H9 (cell line): Measurements from ENCODE around the gene TTC27. TPM values are rescaled to one million over a fixed set of nuclear protein-coding genes. Genes with fewer than 3 reads are reported as not detected.

ENCODE experiments used
- DNase-seq: peaks from one replicate; pipeline ENCODE4 v3.0.0-alpha.2; 2017
- H2AFZ ChIP-seq: one replicate; pipeline ENCODE4 v1.6.1; 2013; ENCODE audit warnings: mild to moderate bottlenecking, low read length, control low read depth, moderate library complexity
- H2AK5ac ChIP-seq: 2 replicates; pipeline ENCODE4 v1.6.1; 2013; ENCODE audit warnings: low read length, control low read depth, mixed read lengths; ENCODE audit not compliant: insufficient read length
- H2BK120ac ChIP-seq: one replicate; pipeline ENCODE4 v1.6.1; 2013; ENCODE audit warnings: low read depth, mild to moderate bottlenecking, low read length, control low read depth, inconsistent platforms; ENCODE audit not compliant: poor library complexity, severe bottlenecking
- H2BK12ac ChIP-seq: 2 replicates; pipeline ENCODE4 v1.6.1; 2013; ENCODE audit warnings: low read length, control low read depth, mixed read lengths, low read depth; ENCODE audit not compliant: insufficient read length
- H2BK15ac ChIP-seq: 2 replicates; pipeline ENCODE4 v1.6.1; 2013; ENCODE audit warnings: low read depth, low read length, control low read depth
- H2BK20ac ChIP-seq: one replicate; pipeline ENCODE4 v1.6.1; 2013; ENCODE audit warnings: low read depth, mild to moderate bottlenecking, low read length, control low read depth, inconsistent platforms; ENCODE audit not compliant: poor library complexity, severe bottlenecking
- H2BK5ac ChIP-seq: 2 replicates; pipeline ENCODE4 v1.6.1; 2013; ENCODE audit warnings: low read length, control low read depth, mixed read lengths; ENCODE audit not compliant: insufficient read length
- H3K14ac ChIP-seq: 2 replicates; pipeline ENCODE4 v1.6.1; 2013; ENCODE audit warnings: low read length, control low read depth; ENCODE audit not compliant: insufficient read depth
- H3K18ac ChIP-seq: 2 replicates; pipeline ENCODE4 v1.6.1; 2013; ENCODE audit warnings: low read depth, mild to moderate bottlenecking, mixed read lengths, low read length, control low read depth; ENCODE audit not compliant: insufficient read length
- H3K23ac ChIP-seq: 2 replicates; pipeline ENCODE4 v1.6.1; 2013; ENCODE audit warnings: low read length, control low read depth, mixed read lengths, low read depth; ENCODE audit not compliant: insufficient read length
- H3K23me2 ChIP-seq: 2 replicates; pipeline ENCODE4 v1.6.1; 2013; ENCODE audit warnings: low read depth, mild to moderate bottlenecking, mixed read lengths, low read length, control low read depth; ENCODE audit not compliant: insufficient read length, poor library complexity, severe bottlenecking
- H3K27ac ChIP-seq: 2 replicates; pipeline ENCODE4 v1.5.1; 2013; ENCODE audit warnings: low read length, control low read depth, mixed read lengths, low read depth; ENCODE audit not compliant: insufficient read length
- H3K27me3 ChIP-seq: 2 replicates; pipeline ENCODE4 v1.6.1; 2013; ENCODE audit warnings: low read length, control low read depth, inconsistent platforms; ENCODE audit not compliant: insufficient read depth
- H3K4ac ChIP-seq: 2 replicates; pipeline ENCODE4 v1.6.1; 2013; ENCODE audit warnings: low read depth, mild to moderate bottlenecking, control low read depth, inconsistent platforms, low read length, moderate library complexity
- H3K4me1 ChIP-seq: 2 replicates; pipeline ENCODE4 v1.6.1; 2013; ENCODE audit warnings: low read length, control low read depth, inconsistent platforms; ENCODE audit not compliant: insufficient read depth
- H3K4me2 ChIP-seq: 2 replicates; pipeline ENCODE4 v1.6.1; 2013; ENCODE audit warnings: low read length, control low read depth, mixed read lengths; ENCODE audit not compliant: insufficient read length, insufficient read depth
- H3K56ac ChIP-seq: 2 replicates; pipeline ENCODE4 v1.6.1; 2013; ENCODE audit warnings: low read depth, mild to moderate bottlenecking, mixed read lengths, low read length, control low read depth; ENCODE audit not compliant: insufficient read length
- H3K79me1 ChIP-seq: 2 replicates; pipeline ENCODE4 v1.6.1; 2013; ENCODE audit warnings: low read depth, mild to moderate bottlenecking, moderate library complexity, low read length, control low read depth, inconsistent platforms; ENCODE audit not compliant: insufficient read depth, poor library complexity, severe bottlenecking
- H3K79me2 ChIP-seq: 2 replicates; pipeline ENCODE4 v1.6.1; 2013; ENCODE audit warnings: low read length, control low read depth, inconsistent platforms; ENCODE audit not compliant: insufficient read depth
- H3K9ac ChIP-seq: 2 replicates; pipeline ENCODE4 v1.6.1; 2013; ENCODE audit warnings: low read length, control low read depth, mixed read lengths; ENCODE audit not compliant: insufficient read length; ENCODE audit errors: extremely low read depth
- H3K9me3 ChIP-seq: one replicate; pipeline ENCODE4 v1.6.1; 2013; ENCODE audit warnings: low read depth, low read length, inconsistent platforms; ENCODE audit not compliant: control insufficient read depth
- H3T11ph ChIP-seq: one replicate; pipeline ENCODE4 v1.6.1; 2013; ENCODE audit warnings: mild to moderate bottlenecking, low read length, control low read depth, inconsistent platforms
- H4K20me1 ChIP-seq: one replicate; pipeline ENCODE4 v1.6.1; 2013; ENCODE audit not compliant: control insufficient read depth, insufficient read length, insufficient read depth
- H4K5ac ChIP-seq: 2 replicates; pipeline ENCODE4 v1.6.1; 2013; ENCODE audit warnings: low read depth, mild to moderate bottlenecking, mixed read lengths, low read length, control low read depth; ENCODE audit not compliant: insufficient read length
- H4K8ac ChIP-seq: replicated peaks from 2 replicates; pipeline ENCODE4 v1.6.1; 2013; ENCODE audit warnings: low read length, control low read depth, mixed read lengths, low read depth; ENCODE audit not compliant: insufficient read length
- H4K91ac ChIP-seq: 2 replicates; pipeline ENCODE4 v1.6.1; 2013; ENCODE audit warnings: low read depth, mild to moderate bottlenecking, moderate library complexity, mixed read lengths, low read length, control low read depth; ENCODE audit not compliant: insufficient read length
- H3K27ac Mint-ChIP-seq, 3 experiments: 2 replicates in 2 of 3; 3 replicates in 1 of 3; pipeline ENCODE4 v1.8.0; 2020 to 2021; ENCODE audit warnings: mixed read lengths in 3 of 3, mild to moderate bottlenecking in 1 of 3, moderate library complexity in 1 of 3
- H3K27me3 Mint-ChIP-seq: 2 replicates; pipeline ENCODE4 v1.8.0; 2021; ENCODE audit warnings: low read depth, mild to moderate bottlenecking, moderate library complexity, mixed read lengths
- H3K36me3 Mint-ChIP-seq, 3 experiments: 2 replicates in 2 of 3; 3 replicates in 1 of 3; pipeline ENCODE4 v1.8.0; 2020 to 2021; ENCODE audit warnings: low read depth in 3 of 3, mixed read lengths in 3 of 3; ENCODE audit not compliant: insufficient read depth in 1 of 3
- H3K4me1 Mint-ChIP-seq, 2 experiments: 2 replicates each; pipeline ENCODE4 v1.8.0; 2020; ENCODE audit warnings: mixed read lengths in 2 of 2
- H3K4me3 Mint-ChIP-seq, 2 experiments: 2 replicates in 1 of 2; 3 replicates in 1 of 2; pipeline ENCODE4 v1.8.0; 2020 to 2021; ENCODE audit warnings: mild to moderate bottlenecking in 2 of 2, mixed read lengths in 2 of 2, moderate library complexity in 1 of 2
- H3K9me3 Mint-ChIP-seq, 2 experiments: 2 replicates in 1 of 2; 3 replicates in 1 of 2; pipeline ENCODE4 v1.8.0; 2020; ENCODE audit warnings: mild to moderate bottlenecking in 2 of 2, mixed read lengths in 2 of 2, moderate library complexity in 1 of 2
- WGBS: extraction: QIAGEN DNeasy Blood & Tissue Kit; methylation state at CpG from one replicate; pipeline ENCODE4 v1.1.7; 2013; ENCODE audit warnings: missing lambda C conversion rate, low lambda C conversion rate, mixed read lengths; ENCODE audit not compliant: insufficient read length; ENCODE audit errors: extremely low coverage; 5-methylcytosine and 5-hydroxymethylcytosine counted together
- total RNA-seq: library from RNA; stranded (reverse); gene quantifications from 2 replicates; pipeline ENCODE4 v1.2.1, GENCODE V29; 2021
- TF ChIP-seq, protein P1 (sequence below): fragments of 200-600 bp; sonication (generic); conservative IDR thresholded peaks from 3 replicates; pipeline ENCODE4 v1.8.0; 2021; ENCODE audit warnings: antibody characterized with exemption, mild to moderate bottlenecking

Gene TTC27
- total RNA-seq, 1 experiment from 2014 or later: 26.0 TPM

DNA sequence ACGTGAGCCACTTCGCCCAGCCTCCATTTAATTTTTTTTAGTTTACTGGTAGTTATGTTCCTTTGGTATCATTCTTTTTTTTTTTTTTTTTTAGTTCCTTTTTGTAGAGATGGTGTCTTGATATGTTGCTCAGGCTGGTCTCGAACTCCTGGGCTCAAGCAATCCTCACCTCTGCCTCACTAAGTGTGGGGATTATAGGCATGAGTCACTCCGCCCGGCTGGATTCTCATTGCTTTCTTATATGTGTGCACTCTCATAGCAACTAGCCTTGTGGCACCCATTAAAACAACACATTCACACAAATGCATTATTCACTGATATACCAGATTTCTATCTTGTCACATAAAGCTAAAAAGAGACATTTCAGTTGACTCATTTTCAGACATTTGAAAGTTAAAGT, 4.2 kb downstream of the TTC27 start:
- no peak for DNase-seq
- Mint-ChIP-seq H3K4me1 (peaks cover 2 to 14% of the 10 kb centered on the region in 2 experiments), H3K36me3 (peaks cover 0 to 27% (median 8%) of the 10 kb centered on the region in 3 experiments; a peak in 5 of 7 replicates), H3K9me3 (no peaks in the 10 kb centered on the region), H3K27ac (no peak overlapping the region), H3K4me3 (no peak overlapping the region), H3K27me3 (no peaks in the 10 kb centered on the region)
- Histone ChIP-seq H3K9me3 (no peaks in the 10 kb centered on the region), H3K27me3 (no peaks in the 10 kb centered on the region), H2AFZ (no peak overlapping the region), H4K5ac (no peak overlapping the region), H3K79me1 (no peaks in the 10 kb centered on the region), H3K14ac (no peak overlapping the region), H3K9ac (no peak overlapping the region), H3K4me1 (no peaks in the 10 kb centered on the region), H4K8ac (no peak overlapping the region), H4K91ac (no peak overlapping the region), H3K23ac (no peak overlapping the region), H3K4me2 (no peak overlapping the region), H3K4ac (no peak overlapping the region), H3K23me2 (no peaks in the 10 kb centered on the region), H2AK5ac (no peak overlapping the region), H2BK12ac (no peak overlapping the region), H2BK15ac (no peak overlapping the region), H3T11ph (no peak overlapping the region), H4K20me1 (no peaks in the 10 kb centered on the region), H3K27ac (no peak overlapping the region), H2BK5ac (no peak overlapping the region), H2BK20ac (no peak overlapping the region), H3K56ac (no peak overlapping the region), H3K79me2 (no peaks in the 10 kb centered on the region), H2BK120ac (no peak overlapping the region), H3K18ac (no peak overlapping the region)
- TF ChIP-seq, protein P1, sequence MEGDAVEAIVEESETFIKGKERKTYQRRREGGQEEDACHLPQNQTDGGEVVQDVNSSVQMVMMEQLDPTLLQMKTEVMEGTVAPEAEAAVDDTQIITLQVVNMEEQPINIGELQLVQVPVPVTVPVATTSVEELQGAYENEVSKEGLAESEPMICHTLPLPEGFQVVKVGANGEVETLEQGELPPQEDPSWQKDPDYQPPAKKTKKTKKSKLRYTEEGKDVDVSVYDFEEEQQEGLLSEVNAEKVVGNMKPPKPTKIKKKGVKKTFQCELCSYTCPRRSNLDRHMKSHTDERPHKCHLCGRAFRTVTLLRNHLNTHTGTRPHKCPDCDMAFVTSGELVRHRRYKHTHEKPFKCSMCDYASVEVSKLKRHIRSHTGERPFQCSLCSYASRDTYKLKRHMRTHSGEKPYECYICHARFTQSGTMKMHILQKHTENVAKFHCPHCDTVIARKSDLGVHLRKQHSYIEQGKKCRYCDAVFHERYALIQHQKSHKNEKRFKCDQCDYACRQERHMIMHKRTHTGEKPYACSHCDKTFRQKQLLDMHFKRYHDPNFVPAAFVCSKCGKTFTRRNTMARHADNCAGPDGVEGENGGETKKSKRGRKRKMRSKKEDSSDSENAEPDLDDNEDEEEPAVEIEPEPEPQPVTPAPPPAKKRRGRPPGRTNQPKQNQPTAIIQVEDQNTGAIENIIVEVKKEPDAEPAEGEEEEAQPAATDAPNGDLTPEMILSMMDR: no peak
- WGBS: no CpG with 5 or more reads among the region's 5 CpGs
